IPS-18a (cell line): ENCODE measurements around the gene SLC17A9.

Experiments used
- H3K27ac ChIP-seq: one replicate; pipeline ENCODE4 v1.5.1; 2013; ENCODE audit warnings: low read length
- H3K27me3 ChIP-seq: one replicate; pipeline ENCODE4 v1.6.1; 2013; ENCODE audit warnings: mild to moderate bottlenecking, low read length; ENCODE audit not compliant: control insufficient read depth, insufficient read depth
- H3K36me3 ChIP-seq: one replicate; pipeline ENCODE4 v1.6.1; 2013; ENCODE audit warnings: low read depth, low read length; ENCODE audit not compliant: control insufficient read depth
- H3K4me1 ChIP-seq: one replicate; pipeline ENCODE4 v1.6.1; 2013; ENCODE audit warnings: low read depth, low read length; ENCODE audit not compliant: control insufficient read depth
- H3K4me3 ChIP-seq: one replicate; pipeline ENCODE4 v1.5.1; 2013; ENCODE audit warnings: low read length
- H3K9ac ChIP-seq: one replicate; pipeline ENCODE4 v1.6.1; 2013; ENCODE audit warnings: mild to moderate bottlenecking, low read length, moderate library complexity
- H3K9me3 ChIP-seq: one replicate; pipeline ENCODE4 v1.6.1; 2013; ENCODE audit warnings: low read depth, low read length; ENCODE audit not compliant: control insufficient read depth

The SLC17A9 gene

GRCh38 chr20:62999580-62999979 lies 47.1 kb downstream of the SLC17A9 start:
- H3K4me3 ChIP-seq = no peak overlapping the region
- no peak overlapping the region for H3K9ac ChIP-seq
- H3K9me3 ChIP-seq = no peaks in the 10 kb centered on the region
- peaks cover 15% of the 10 kb centered on the region for H3K4me1 ChIP-seq
- H3K27ac ChIP-seq = no peak overlapping the region
- no peaks in the 10 kb centered on the region for H3K36me3 ChIP-seq
- H3K27me3 ChIP-seq = peaks cover 75% of the 10 kb centered on the region

- Histone ChIP-seq H3K9me3 (no peaks in the 10 kb centered on the region), H3K9ac (no peak overlapping the region), H3K4me1 (peaks cover 15% of the 10 kb centered on the region), H3K4me3 (no peak overlapping the region), H3K27me3 (peaks cover 79% of the 10 kb centered on the region), H3K36me3 (no peaks in the 10 kb centered on the region), H3K27ac (no peak overlapping the region)
Measured at GRCh38 chr20:63000036-63000435, 47.5 kb downstream of the SLC17A9 start.

GRCh38 chr20:63000958-63001357 lies 48.4 kb downstream of the SLC17A9 start:
- Histone ChIP-seq H3K4me1 (peaks cover 15% of the 10 kb centered on the region), H3K9me3 (no peaks in the 10 kb centered on the region), H3K27me3 (peaks cover 89% of the 10 kb centered on the region), H3K36me3 (no peaks in the 10 kb centered on the region), H3K27ac (no peak overlapping the region), H3K9ac (no peak overlapping the region), H3K4me3 (no peak overlapping the region)

- Histone ChIP-seq H3K9ac (no peak overlapping the region), H3K36me3 (no peaks in the 10 kb centered on the region), H3K4me1 (peaks cover 15% of the 10 kb centered on the region), H3K9me3 (no peaks in the 10 kb centered on the region), H3K4me3 (no peak overlapping the region), H3K27me3 (peaks cover 96% of the 10 kb centered on the region), H3K27ac (no peak overlapping the region)
Measured at GRCh38 chr20:63002511-63002910, 50.0 kb downstream of the SLC17A9 start.

- H3K27me3 ChIP-seq = peaks cover 97% of the 10 kb centered on the region
Measured at GRCh38 chr20:63003546-63003945, 51.0 kb downstream of the SLC17A9 start.

GRCh38 chr20:63004607-63005364 lies 52.3 kb downstream of the SLC17A9 start:
- H3K9me3 ChIP-seq = no peaks in the 10 kb centered on the region
- no peak overlapping the region for H3K27ac ChIP-seq
- peaks cover 21% of the 10 kb centered on the region for H3K4me1 ChIP-seq
- H3K27me3 ChIP-seq = peaks cover 100% of the 10 kb centered on the region
- no peak overlapping the region for H3K4me3 ChIP-seq
- no peaks in the 10 kb centered on the region for H3K36me3 ChIP-seq
- H3K9ac ChIP-seq = no peak overlapping the region

More at GRCh38 chr20:63003546-63003945, 51.0 kb downstream of the SLC17A9 start:
- Histone ChIP-seq H3K9me3 (no peaks in the 10 kb centered on the region), H3K4me3 (no peak overlapping the region), H3K27ac (no peak overlapping the region), H3K9ac (no peak overlapping the region), H3K4me1 (peaks cover 18% of the 10 kb centered on the region), H3K36me3 (no peaks in the 10 kb centered on the region)

- peaks cover 21% of the 10 kb centered on the region for H3K4me1 ChIP-seq
- no peaks in the 10 kb centered on the region for H3K9me3 ChIP-seq
- no peak overlapping the region for H3K27ac ChIP-seq
- no peak overlapping the region for H3K9ac ChIP-seq
- no peak overlapping the region for H3K4me3 ChIP-seq
- peaks cover 100% of the 10 kb centered on the region for H3K27me3 ChIP-seq
- H3K36me3 ChIP-seq = no peaks in the 10 kb centered on the region
Measured at GRCh38 chr20:63005365-63005861, 52.9 kb downstream of the SLC17A9 start.

GRCh38 chr20:63005862-63006539 lies 53.5 kb downstream of the SLC17A9 start:
- Histone ChIP-seq H3K27ac (no peak overlapping the region), H3K9me3 (no peaks in the 10 kb centered on the region), H3K36me3 (no peaks in the 10 kb centered on the region), H3K9ac (no peak overlapping the region), H3K4me3 (no peak overlapping the region), H3K27me3 (peaks cover 100% of the 10 kb centered on the region), H3K4me1 (peaks cover 18% of the 10 kb centered on the region)

- H3K27ac ChIP-seq = no peak within 1 kb of the TSS
- peaks cover 16% of the 10 kb centered on the region for H3K4me1 ChIP-seq
- H3K9me3 ChIP-seq = no peaks in the 10 kb centered on the region
- H3K36me3 ChIP-seq = no peaks in the 10 kb centered on the region
- peaks cover 100% of the 10 kb centered on the region for H3K27me3 ChIP-seq
- H3K9ac ChIP-seq = no peak within 1 kb of the TSS
- no peak within 1 kb of the TSS for H3K4me3 ChIP-seq
Measured at GRCh38 chr20:63006540-63007359, 54.2 kb downstream of the SLC17A9 start, which contains the start of gene BHLHE23. TSS of gene BHLHE23 (minus strand) at chr20:63006964. CDS start at chr20:63006774, 190 bp downstream.

- Histone ChIP-seq H3K36me3 (no peaks in the 10 kb centered on the region), H3K4me1 (peaks cover 16% of the 10 kb centered on the region), H3K9me3 (no peaks in the 10 kb centered on the region), H3K4me3 (no peak overlapping the region), H3K27me3 (peaks cover 100% of the 10 kb centered on the region), H3K9ac (no peak overlapping the region), H3K27ac (no peak overlapping the region)
Measured at GRCh38 chr20:63007360-63007645, 54.8 kb downstream of the SLC17A9 start.
